Vagina (tissue), 2 donors: ENCODE data around the gene PTOV1. TPM values are rescaled to one million over a fixed set of nuclear protein-coding genes. Genes with fewer than 3 reads are reported as not detected.

Experiments used
- DNase-seq, 2 donors: peaks; one replicate each; pipeline ENCODE4 v3.0.0-alpha.2; 2017; ENCODE audit errors: extremely low spot score in 2 of 2
- H3K27ac ChIP-seq: fragments of 200-600 bp; sonication (generic); one replicate; pipeline ENCODE4 v1.5.1; 2019
- H3K27me3 ChIP-seq: fragments of 200-600 bp; sonication (generic); one replicate; pipeline ENCODE4 v1.5.1; 2019
- H3K36me3 ChIP-seq, 2 donors: fragments of 200-600 bp; sonication (generic); one replicate each; pipeline ENCODE4 v1.5.1; 2017 to 2019
- H3K4me1 ChIP-seq: fragments of 200-600 bp; sonication (generic); one replicate; pipeline ENCODE4 v1.5.1; 2019
- H3K4me3 ChIP-seq, 2 donors: fragments of 200-600 bp; sonication (generic); 1 replicate in 1 of 2; 2 replicates in 1 of 2; pipeline ENCODE4 v1.5.1; 2016 to 2019
- H3K9me3 ChIP-seq: fragments of 200-600 bp; sonication (generic); one replicate; pipeline ENCODE4 v1.5.1; 2019
- POLR2A ChIP-seq, 2 donors: fragments of 450-650 bp; IDR thresholded peaks; one replicate each; pipeline ENCODE4 v1.6.1; 2017; ENCODE audit warnings: antibody characterized with exemption in 2 of 2, mild to moderate bottlenecking in 2 of 2, moderate library complexity in 2 of 2
- POLR2AphosphoS5 ChIP-seq, 2 donors: sonication (generic); formaldehyde crosslinking; IDR thresholded peaks; one replicate each; pipeline ENCODE4 v1.9.0; 2017; ENCODE audit warnings: antibody characterized with exemption in 2 of 2, mild to moderate bottlenecking in 2 of 2, low read depth in 1 of 2; ENCODE audit not compliant: insufficient read depth in 1 of 2
- intact Hi-C: fragments of 100-400 bp; cut with DNase I; formaldehyde crosslinking; loops from one replicate; pipeline ENCODE4 v1.15.1; 2023
- total RNA-seq: library from RNA; depleted of rRNA; stranded (reverse); fragments of >200 nt; gene quantifications from one replicate; pipeline ENCODE4 v1.2.3, GENCODE V29; 2016
- TF ChIP-seq, protein P1 (sequence below), 3 experiments: fragments of 450-650 bp in 2 of 3; fragments of 200-600 bp in 1 of 3; sonication (generic) in 1 of 3; IDR thresholded peaks; one replicate each; pipeline ENCODE4 v1.5.1; 2017 to 2019; ENCODE audit warnings: antibody characterized with exemption in 3 of 3, mild to moderate bottlenecking in 2 of 3, moderate library complexity in 2 of 3

The PTOV1 gene
- total RNA-seq, 1 donor from 2014 or later: 109 TPM

DNA sequence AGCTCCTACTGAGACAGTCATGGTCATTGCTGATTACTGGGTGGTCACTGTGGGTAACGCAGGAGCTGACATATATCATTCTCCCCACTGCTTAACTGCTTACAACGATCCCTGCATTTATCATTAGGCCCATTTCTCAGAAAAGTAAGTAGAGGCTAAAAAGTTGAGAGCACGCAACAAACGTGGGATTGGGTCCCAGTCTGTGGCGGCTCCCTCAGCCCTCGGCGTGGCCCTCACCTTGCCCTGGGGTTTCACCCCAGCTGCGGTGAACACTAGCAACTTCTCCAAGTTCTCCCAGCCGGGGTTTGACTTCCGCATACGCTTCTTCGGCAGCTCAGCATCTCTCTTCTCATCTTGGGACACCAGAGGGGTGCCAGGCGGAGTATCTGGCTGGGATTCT, 13.9 kb downstream of the PTOV1 start:
- Histone ChIP-seq H3K27me3 (no peaks in the 10 kb centered on the region), H3K4me3 (no peak overlapping the region), H3K9me3 (no peaks in the 10 kb centered on the region), H3K36me3 (peaks cover 0 to 34% of the 10 kb centered on the region in 2 donors), H3K4me1 (peaks cover 49% of the 10 kb centered on the region), H3K27ac (no peak overlapping the region)
- DNase-seq: no peak
- intact Hi-C loops: loop anchor here (5.0 kb wide), 1 partner anchor 48 kb away; the partner anchor contains the start of gene MED25
- TF ChIP-seq, protein P1, sequence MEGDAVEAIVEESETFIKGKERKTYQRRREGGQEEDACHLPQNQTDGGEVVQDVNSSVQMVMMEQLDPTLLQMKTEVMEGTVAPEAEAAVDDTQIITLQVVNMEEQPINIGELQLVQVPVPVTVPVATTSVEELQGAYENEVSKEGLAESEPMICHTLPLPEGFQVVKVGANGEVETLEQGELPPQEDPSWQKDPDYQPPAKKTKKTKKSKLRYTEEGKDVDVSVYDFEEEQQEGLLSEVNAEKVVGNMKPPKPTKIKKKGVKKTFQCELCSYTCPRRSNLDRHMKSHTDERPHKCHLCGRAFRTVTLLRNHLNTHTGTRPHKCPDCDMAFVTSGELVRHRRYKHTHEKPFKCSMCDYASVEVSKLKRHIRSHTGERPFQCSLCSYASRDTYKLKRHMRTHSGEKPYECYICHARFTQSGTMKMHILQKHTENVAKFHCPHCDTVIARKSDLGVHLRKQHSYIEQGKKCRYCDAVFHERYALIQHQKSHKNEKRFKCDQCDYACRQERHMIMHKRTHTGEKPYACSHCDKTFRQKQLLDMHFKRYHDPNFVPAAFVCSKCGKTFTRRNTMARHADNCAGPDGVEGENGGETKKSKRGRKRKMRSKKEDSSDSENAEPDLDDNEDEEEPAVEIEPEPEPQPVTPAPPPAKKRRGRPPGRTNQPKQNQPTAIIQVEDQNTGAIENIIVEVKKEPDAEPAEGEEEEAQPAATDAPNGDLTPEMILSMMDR (IDR thresholded peaks at IDR 0.05): no peak
- TF ChIP-seq POLR2AphosphoS5 (IDR thresholded peaks at IDR 0.05; ENCODE audit: insufficient read depth in 1 of 2, low read depth in 1 of 2) (no peak), POLR2A (IDR thresholded peaks at IDR 0.05) (no peak)

- no peaks in the 10 kb centered on the region for H3K9me3 ChIP-seq
- H3K27me3 ChIP-seq: no peaks in the 10 kb centered on the region
- TF ChIP-seq, protein P1 (IDR thresholded peaks at IDR 0.05): no peak
- TF ChIP-seq POLR2A (IDR thresholded peaks at IDR 0.05) (peak in 1 of 2 donors; percentile 50), POLR2AphosphoS5 (IDR thresholded peaks at IDR 0.05; ENCODE audit: insufficient read depth in 1 of 2, low read depth in 1 of 2) (peak; percentile 90 to 97)
- H3K36me3 ChIP-seq: peaks cover 0 to 17% of the 10 kb centered on the region in 2 donors
- peak within 1 kb of the TSS; percentile 74 to 80 for H3K4me3 ChIP-seq
- peak within 1 kb of the TSS; percentile 95 for H3K27ac ChIP-seq
- peaks cover 51% of the 10 kb centered on the region for H3K4me1 ChIP-seq
- peak in 1 of 2 donors; percentile 98 for DNase-seq
- intact Hi-C loops: no loop called here
These were observed 16.2 kb downstream of the PTOV1 start, which contains the start of gene PNKP for GRCh38 chr19:49866933-49867782. Gene PNKP, minus strand, starts transcription at chr19:49867576. Its CDS starts 372 bp downstream, at chr19:49867204.

DNA sequence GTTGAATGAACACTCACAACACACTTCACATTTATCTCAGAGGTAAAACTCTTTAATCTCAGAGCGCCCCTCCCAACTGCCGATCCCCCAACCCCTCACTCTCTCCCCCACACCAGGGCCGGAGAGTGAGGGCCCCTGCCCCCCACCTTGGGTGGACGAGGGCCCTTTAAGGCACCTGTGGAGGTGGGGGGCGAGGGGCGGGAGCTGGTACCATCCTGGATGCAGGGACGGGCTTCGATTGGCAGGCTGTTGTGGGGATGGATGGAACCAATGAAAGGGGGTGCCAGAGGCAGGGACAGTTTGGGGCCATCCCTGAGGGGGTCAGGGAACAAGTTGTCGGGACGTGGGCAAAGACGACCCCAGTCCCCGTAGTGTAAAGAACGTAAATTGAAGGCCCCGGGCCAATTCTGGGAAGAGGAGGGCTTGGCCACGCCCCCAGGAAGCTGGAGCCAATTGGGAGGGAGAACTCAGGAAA, 18.1 kb downstream of the PTOV1 start:
- Histone ChIP-seq H3K4me3 (peak overlapping the region; percentile 54 to 65), H3K4me1 (peaks cover 51% of the 10 kb centered on the region), H3K9me3 (no peaks in the 10 kb centered on the region), H3K27ac (peak overlapping the region; percentile 95), H3K27me3 (no peaks in the 10 kb centered on the region), H3K36me3 (peaks cover 0 to 4% of the 10 kb centered on the region in 2 donors)
- no peak for TF ChIP-seq POLR2A (IDR thresholded peaks at IDR 0.05)
- TF ChIP-seq, protein P1 (IDR thresholded peaks at IDR 0.05): no peak
- no peak for TF ChIP-seq POLR2AphosphoS5 (IDR thresholded peaks at IDR 0.05; ENCODE audit: insufficient read depth in 1 of 2, low read depth in 1 of 2)
- DNase-seq: no peak
- intact Hi-C loops: no loop called here

DNA sequence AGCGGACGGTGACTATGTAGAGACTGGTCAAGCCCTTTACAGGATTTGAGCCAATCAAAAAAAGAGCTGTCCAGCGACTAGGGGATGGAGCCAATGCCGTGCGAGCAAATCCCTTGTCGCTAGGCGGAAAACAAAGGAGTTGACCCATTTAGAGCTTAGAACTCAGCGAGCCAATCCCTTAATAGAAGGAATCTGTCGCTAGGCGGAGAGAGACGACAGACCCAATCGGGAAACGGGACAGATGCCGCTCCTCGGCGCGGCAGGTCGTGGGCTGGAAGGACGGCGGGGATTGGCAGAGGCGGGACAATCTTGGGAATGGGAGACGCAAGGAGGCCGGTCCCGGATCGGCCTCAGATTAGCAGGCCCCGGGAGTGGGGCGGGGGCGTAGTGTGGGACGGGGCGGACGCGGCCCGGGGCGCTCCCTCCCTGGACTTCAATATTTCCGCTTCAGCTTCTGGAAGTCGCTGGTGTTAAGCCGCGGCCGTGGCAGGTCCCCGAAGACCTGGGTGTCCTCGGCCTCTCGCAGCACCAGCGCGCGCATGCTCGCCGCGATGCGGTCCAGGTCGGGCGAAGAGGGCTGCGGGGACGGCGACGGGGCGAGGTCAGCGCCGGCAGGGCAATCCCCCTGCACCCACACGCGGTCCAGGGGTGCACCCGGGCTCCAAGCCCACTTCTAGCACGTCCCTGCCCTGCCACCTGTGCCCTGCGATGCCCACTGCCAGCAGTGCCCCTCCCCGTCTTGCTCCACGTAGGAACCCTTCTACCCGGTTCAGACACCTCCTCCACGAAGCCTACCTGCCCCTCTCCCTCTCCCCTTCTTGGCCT, 18.7 kb downstream of the PTOV1 start:
- no peaks in the 10 kb centered on the region for H3K9me3 ChIP-seq
- peak overlapping the region; percentile 95 for H3K27ac ChIP-seq
- H3K4me3 ChIP-seq: peak overlapping the region; percentile 58 to 65
- peaks cover 57% of the 10 kb centered on the region for H3K4me1 ChIP-seq
- DNase-seq: peak in 1 of 2 donors; percentile 100
- intact Hi-C loops: no loop called here
- H3K27me3 ChIP-seq: no peaks in the 10 kb centered on the region
- peaks cover 0 to 5% of the 10 kb centered on the region in 2 donors for H3K36me3 ChIP-seq
- TF ChIP-seq, protein P1 (IDR thresholded peaks at IDR 0.05): peak in 1 of 3 experiments; percentile 6
- TF ChIP-seq POLR2A (IDR thresholded peaks at IDR 0.05) (peak in 1 of 2 donors; percentile 66), POLR2AphosphoS5 (IDR thresholded peaks at IDR 0.05; ENCODE audit: insufficient read depth in 1 of 2, low read depth in 1 of 2) (peak; percentile 90 to 97)
